HG03108 (cell line): ENCODE results near the gene PRDM11.

ENCODE experiments used
- ATAC-seq: cut with Tn5 transposase; IDR thresholded peaks from one replicate; pipeline ENCODE4 v1.9.1; 2021; ENCODE audit warnings: moderate library complexity; ENCODE audit not compliant: unreplicated experiment

The PRDM11 gene

DNA sequence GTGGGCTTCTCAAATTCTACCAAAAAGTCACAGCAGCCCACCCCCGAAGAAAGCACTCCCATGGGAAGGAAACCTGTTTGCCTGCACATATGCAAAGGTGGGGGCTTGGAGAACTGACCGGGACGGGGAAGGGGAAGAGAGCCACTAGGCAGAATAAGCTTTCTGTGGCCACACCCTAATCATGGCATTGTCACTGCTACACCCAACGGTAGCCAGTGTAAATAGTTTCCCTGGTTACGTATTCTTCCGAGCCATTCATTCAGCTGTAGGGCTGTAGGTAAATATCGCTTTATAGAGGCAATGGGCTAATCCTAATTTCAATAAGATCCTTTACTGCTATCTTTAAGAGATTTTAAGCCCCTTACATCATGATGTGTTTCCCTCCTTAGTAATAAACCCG is 61.7 kb downstream of the PRDM11 start:
- no peak for ATAC-seq

DNA sequence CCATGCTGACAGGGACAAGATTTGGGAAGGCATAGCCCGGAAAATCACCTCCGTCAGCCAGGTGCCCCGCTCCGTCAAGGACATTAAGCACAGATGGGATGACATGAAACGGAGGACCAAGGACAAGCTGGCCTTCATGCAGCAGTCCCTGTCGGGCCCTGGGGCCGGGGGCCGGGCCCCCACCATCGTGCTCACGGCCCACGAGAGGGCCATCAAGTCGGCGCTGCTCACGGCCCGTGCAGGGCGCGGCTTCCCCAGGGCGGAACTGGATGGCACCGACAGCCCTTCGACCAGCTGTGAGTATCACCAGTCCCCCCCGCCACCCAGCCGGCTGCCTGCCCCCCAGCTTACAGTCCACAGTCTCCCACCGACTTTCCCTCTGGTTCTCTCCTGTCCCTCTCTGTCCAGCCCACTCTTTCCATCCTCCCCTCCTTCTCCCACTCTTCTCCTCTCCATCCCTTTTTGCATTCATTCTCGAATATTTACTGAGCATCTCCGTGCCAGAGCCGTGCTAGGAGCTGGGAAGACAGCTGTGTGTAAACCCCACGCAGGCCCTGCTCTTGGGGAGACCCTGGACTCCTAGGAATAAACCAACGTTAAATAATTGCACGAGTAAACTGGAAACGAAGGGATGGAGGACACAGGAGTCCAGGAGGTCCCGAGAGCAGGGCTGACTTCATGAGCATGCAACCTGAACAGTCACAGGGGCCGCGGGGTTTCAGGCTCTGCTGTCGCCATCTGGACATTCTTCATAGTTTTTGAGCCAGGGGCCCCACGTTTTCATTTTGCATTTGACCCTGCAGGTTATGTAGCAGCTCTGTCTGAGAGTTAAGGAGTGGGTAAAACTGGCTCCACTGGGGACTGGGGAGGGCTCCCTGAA is 62.8 kb downstream of the PRDM11 start:
- ATAC-seq: no peak

DNA sequence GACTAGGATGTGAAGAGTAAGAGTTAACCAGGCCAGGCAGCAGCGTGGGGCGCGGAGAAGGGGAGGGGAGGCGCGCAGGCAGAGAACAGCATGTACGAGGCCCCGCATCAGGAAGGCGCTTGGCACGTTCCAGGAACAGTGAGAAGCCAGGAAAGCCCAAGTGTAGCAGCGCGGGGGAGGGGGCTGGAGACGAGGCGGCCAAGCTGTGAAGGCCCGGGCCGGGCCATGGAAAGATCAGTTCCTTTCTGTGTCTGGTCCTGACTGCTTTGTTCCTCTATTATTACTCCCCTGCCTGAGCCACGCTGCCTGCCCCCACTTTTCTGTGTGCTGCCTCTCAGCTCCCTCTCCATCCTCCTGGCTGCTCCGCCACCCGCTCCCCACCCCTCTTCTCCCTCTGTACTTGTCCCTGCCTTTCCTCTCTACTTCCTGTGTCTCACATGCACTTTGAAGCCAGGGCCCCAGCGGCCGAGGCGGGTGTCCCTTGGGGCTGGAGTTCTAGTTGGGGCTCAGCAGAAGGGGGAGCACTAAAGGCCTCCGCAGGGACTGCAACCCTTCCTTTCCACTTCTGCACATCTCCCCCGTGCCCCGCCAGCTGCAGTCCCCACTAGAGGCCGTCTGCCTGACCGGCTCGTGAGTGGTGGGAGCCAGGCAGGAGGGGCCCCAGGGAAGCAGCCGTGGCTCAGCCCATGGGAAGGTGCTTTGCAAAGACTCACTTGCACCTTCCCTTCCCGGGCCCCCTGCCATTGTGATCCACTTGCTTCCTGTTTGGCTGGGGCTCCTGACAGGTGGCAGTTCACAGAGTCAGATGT is 63.7 kb downstream of the PRDM11 start:
- no peak for ATAC-seq

DNA sequence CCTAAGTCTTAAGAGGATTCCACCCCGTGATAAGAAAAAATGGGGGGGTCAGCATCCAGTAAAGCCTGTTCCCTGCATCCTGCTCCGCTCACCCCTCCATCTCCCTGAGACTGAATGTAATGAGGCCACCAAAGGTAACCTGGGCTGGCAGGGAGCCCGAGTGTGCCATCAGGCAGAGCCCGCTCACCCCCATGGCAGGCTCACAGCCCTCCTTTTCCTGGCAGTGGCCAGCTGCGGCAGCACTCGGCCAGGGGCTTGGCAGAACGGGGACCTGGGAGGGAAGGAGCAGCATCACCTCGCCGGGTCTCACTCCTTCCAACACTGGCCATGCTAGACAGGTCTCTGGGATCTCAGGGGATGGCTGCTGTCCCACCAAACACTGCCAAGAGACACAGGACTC is 64.4 kb downstream of the PRDM11 start:
- no peak for ATAC-seq

DNA sequence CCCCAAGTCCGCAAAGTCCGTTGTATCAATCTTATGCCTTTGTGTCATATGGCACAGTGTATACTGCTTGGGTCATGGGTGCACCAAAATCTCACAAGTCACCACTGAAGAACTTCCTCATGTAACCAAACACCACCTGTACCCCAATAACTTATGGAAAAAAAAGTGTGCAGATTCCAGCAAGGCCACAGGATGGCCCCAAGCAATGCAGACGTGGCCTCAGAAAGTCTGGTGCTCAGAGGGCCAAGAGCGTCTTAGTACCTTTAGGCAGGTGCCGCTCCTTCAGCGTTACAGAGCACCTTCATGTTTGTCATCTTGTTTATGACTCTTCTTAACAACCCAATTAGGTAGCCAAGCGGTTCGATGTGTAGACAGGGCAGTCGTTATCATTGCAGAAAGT is 65.3 kb downstream of the PRDM11 start:
- no peak for ATAC-seq

DNA sequence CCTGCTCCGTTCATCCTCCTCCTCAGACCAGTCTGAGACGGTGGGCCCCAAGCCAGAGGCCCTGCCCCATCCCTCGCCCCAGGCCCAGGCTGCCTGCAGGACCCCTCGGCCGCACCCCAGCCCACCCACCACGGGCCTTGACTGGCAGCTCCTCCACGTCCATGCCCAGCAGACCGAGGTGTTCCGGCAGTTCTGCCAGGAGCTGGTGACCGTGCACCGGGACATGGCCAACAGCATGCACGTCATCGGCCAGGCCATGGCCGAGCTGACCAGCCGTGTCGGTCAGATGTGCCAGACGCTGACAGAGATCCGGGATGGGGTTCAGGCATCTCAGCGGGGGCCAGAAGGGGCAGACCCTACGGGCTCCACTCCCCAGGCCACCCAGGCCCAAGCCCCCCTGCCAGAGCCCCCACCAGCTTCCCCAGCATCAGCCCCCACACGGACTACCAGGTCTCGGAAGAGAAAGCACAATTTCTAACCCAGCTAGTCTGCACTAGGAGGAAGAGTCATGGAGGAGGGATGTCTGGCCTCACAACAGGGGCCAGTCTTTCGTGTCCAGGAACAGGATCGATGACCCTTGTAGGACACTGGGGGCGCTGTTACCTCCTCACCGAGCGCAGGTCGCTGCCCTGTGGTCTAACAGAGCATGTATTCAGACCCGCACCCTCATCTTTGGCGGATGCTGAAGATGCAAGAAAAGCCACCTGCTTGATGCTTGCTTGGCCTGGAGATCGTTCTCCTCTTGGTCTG is 66.3 kb downstream of the PRDM11 start:
- no peak for ATAC-seq

DNA sequence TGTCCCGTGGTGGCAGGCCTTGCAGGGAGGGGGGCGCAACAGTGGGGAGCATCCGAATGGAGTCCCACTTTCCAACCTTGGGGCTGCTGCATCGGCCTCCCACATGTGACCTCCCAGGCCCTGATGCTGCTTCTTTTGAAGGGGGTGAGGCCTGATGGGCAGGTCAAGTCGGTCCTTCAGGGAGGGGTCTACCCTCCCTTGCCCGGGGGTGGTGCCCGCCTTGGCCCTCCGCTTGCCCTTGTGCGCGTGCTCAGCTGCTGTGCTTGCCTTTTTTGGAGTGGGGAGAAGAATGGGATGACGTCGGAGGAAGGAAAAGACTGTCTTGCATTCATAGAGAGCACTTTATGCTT is 66.9 kb downstream of the PRDM11 start:
- no peak for ATAC-seq

DNA sequence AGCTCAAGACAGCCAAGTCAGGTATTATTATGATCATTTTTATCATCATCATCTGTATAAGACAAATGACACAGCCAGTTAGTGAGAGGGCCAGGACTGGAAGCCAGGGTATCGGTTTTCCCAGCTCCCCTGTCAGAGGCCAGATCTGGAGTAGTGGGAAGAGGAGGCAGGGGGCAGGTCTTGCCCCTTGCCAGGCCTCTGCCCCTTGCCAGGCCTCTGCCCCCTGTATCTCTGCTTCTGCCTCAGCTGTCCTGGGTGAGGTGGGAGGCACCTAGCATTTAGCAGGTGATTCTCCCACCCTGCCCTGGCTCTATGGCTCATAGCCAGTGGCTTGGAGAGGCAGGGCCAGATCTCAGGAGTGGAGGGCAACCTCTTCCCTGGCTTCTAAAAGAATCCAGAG is 67.3 kb downstream of the PRDM11 start:
- ATAC-seq: no peak

DNA sequence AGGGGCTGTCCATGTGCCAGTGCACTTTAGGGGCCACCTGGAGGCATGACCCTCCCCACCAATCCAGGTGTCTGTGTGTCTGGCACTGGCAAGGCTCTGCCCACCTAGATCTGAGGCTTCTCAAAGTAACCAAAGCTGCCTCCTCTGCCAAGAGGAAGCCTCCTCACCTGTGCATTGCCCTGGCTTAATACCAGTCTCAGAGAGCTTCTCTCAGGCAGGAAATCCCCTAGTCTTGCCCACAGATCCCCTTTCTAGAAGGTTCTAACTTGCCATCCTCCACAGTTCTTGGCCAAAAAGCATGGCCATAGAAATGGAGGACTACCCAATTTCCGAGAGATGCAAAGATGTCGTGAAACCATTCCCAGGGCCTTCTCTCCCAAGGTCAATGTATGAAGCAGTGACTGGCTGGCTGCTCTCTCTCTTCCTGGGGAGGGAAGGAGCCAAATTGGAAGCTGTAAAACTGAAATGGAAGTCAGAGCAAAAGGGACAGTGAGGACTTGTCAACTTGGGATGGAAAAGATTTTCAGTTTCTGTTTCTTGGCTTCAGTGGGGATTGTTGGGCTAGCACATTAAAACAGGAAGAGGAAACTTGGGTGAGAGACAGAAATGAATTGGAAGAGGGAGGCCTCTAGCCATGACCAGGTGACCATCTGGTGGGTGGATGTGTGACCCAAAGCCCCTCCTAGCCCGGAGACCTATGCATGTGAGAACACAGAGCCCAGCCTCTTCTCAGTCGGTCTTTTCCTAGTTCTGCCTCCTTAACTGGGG is 68.8 kb downstream of the PRDM11 start:
- no peak for ATAC-seq

DNA sequence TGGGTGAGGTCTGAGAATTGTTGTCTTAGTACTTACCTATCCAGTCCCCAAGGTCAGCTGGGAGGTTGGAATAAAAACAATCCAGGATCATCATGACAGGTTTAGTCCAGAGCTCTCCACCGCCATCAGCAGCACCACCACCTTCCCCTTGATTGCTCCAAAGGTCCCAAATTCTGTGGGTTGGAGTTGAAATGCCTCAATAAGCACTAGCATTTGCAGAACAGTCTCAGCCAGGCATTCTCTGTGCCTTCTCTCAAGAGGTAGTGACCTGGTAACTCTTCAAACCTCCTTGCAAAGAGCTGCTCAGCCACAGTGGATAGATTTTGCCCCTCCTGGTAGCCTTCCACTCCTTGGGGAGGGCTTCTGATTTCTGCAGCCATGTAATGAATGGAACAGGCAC is 69.6 kb downstream of the PRDM11 start:
- ATAC-seq: no peak

DNA sequence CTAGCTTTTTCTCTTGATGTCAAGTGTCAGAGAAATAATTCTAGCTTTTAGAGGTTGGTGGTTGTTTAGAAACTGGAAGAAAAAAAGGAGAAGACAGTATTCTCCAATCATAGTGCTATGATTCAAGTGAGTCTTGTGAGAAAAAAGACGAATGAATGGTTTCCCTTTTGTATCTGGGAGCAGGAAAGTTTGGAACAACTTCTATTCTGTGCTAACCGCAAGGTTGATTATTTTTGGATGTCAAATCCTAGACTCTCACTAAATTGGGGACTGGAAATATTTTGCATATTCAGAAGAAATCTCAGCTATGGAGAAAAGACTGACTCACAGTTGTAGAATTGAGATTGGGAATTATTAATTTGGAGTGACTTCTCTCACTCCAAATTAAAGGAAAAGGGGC is 70.5 kb downstream of the PRDM11 start:
- ATAC-seq: no peak

DNA sequence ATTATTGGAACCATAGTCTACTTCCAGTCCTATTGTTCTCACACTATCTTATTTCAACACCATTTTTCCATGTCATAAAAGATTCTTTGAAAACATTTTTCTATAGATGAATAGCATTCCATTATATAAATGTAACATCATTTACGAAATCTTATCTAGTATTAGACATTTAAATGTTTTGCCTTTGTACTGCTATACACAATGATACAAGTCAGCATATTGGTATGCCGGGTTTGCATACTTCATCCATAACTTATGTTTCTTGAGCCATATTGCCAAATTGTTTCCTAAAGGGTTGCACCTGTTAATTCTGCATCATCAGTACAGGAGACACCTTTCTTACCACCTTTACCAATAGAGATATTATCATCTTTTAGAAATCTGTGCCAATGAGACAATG is 71.6 kb downstream of the PRDM11 start:
- no peak for ATAC-seq

DNA sequence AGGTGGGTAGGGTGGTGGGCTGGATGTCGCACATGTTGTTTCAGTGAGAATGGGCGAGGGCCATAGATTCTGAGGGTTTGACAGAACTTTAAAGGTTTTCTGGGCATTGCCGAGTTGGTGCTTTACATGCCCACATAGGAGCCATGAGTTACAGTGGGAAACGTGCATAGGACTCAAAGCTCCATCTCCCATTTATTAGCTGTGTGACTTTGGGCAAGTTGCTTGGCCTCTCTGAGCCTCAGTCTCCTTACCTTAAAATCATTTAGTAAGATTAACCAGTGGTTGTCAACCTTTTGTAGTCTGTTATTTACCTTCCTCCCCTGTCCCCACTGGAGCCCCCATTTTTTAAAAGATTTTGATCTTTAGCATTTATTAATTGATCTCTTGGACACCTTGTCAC is 72.3 kb downstream of the PRDM11 start:
- ATAC-seq: no peak

DNA sequence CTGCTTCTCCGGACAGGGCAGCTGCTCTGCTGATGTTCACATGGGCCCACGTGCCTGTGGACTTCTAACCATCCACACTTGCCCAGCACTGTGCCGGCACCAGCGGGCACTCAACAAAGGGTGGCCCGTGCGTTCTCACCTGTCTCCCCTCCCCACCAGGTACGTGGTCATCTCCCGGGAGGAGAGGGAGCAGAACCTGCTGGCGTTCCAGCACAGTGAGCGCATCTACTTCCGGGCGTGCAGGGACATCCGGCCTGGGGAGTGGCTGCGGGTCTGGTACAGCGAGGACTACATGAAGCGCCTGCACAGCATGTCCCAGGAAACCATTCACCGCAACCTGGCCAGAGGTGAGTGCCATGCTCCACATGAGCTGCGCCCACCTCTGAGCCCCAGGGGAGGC is 73.0 kb downstream of the PRDM11 start:
- ATAC-seq: no peak

DNA sequence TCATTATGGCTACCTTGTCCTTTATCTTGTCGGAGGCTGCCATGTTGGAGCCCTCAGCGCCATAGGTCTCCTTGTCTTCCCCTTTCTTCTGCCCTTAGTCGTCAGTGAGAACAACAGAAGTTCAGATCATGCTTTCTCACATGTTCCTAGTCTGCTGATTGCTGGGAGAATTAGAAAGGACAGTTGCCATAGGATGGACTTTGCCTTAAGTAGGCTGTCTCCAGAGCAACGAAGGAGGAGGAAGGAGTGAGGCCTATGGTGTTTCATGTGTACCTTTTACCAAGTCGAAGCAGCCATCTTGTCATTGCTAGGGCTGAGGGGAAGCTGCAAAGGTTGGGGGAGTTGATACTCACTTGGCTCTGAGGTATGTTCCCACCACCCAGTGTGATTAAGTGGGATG is 77.1 kb downstream of the PRDM11 start:
- ATAC-seq: no peak

DNA sequence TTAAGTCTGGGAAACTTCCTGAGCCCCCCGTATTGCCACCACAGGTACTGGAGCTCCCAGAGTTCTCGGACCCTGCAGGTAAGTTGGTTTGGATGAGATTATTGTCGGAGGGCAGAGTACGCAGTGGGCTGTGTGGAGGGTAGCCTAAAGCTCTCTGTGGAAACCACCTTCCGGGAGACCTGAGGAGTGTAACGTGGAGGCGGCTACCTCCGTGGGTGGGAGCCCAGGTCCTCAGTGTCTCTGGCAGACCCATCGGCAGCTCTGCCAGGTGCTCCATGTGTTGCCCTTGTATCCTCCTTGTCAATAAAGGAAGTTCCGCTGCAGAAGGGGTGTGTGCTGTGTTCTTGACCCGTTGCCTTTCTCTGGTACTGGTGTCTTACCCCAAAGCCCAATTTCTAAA is 78.3 kb downstream of the PRDM11 start:
- no peak for ATAC-seq

DNA sequence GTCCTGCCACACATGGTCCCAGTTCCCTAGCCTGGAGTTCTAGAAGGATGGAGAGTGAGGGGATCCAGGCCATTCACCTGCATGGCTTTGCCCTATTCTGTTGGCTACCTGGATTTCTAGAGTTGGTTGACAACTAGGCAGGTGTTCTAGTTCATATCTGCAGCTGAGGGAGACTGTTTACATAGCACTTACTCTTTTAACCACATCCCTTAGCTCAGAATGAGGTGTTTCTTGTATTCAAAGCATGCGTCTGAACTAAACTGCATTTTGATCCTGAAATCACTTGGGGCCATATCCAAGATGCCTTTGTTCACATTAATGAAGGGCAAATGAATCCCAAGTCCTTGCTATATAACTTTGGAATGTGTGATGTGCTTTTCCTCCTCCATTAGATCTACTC is 78.8 kb downstream of the PRDM11 start:
- no peak for ATAC-seq

DNA sequence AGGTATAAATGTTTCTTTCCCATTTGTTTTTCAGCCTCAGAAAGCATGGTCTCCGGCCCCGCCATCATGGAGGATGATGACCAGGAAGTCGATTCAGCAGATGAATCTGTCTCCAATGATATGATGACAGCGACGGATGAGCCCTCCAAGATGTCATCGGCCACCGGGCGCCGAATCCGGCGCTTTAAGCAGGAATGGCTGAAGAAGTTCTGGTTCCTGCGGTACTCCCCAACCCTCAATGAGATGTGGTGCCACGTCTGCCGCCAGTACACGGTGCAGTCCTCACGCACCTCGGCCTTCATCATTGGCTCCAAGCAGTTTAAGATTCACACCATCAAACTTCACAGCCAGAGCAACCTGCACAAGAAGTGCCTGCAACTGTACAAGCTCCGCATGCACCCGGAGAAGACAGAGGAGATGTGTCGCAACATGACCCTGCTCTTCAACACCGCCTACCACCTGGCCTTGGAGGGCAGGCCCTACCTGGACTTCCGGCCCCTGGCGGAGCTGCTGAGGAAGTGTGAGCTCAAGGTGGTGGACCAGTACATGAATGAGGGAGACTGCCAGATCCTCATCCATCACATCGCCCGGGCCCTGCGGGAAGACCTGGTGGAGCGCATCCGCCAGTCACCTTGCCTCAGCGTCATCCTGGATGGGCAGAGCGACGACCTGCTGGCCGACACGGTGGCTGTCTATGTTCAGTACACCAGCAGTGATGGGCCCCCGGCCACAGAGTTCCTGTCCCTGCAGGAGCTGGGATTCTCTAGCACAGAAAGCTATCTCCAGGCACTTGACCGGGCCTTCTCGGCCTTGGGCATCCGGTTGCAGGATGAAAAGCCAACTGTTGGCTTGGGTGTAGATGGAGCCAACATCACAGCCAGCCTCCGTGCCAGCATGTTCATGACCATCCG is 79.8 kb downstream of the PRDM11 start:
- ATAC-seq: no peak

DNA sequence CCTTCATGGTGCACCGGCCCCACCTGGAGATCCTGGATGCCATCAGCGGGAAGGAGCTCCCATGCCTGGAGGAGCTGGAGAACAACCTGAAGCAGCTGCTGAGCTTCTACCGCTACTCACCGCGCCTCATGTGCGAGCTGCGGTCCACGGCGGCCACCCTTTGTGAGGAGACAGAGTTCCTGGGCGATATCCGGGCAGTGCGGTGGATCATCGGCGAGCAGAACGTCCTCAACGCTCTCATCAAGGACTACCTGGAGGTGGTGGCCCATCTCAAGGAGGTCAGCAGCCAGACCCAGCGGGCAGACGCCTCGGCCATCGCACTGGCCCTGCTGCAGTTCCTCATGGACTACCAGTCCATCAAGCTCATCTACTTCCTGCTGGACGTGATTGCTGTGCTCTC is 80.5 kb downstream of the PRDM11 start:
- ATAC-seq: no peak

DNA sequence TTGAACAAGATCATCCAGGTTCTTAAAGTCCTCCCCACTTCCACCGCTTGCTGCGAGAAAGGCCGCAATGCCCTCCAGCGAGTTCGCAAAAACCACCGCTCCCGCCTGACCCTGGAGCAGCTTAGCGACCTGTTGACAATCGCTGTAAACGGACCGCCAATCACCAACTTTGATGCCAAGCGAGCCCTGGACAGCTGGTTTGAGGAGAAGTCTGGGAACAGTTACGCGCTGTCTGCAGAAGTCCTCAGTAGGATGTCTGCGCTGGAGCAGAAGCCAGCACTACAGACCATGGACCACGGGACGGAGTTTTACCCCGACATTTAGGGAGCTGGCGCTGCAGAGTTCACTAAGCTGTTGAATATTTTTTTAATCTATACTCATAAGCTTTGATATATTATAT is 81.4 kb downstream of the PRDM11 start:
- ATAC-seq: no peak
